GM10847 (cell line): ENCODE measurements around the gene MBNL2.

ENCODE experiments used
- POLR2A ChIP-seq: IDR thresholded peaks from 2 replicates; pipeline ENCODE4 v1.6.1; 2011; ENCODE audit not compliant: insufficient read length; ENCODE audit errors: extremely low read depth

Gene MBNL2

DNA sequence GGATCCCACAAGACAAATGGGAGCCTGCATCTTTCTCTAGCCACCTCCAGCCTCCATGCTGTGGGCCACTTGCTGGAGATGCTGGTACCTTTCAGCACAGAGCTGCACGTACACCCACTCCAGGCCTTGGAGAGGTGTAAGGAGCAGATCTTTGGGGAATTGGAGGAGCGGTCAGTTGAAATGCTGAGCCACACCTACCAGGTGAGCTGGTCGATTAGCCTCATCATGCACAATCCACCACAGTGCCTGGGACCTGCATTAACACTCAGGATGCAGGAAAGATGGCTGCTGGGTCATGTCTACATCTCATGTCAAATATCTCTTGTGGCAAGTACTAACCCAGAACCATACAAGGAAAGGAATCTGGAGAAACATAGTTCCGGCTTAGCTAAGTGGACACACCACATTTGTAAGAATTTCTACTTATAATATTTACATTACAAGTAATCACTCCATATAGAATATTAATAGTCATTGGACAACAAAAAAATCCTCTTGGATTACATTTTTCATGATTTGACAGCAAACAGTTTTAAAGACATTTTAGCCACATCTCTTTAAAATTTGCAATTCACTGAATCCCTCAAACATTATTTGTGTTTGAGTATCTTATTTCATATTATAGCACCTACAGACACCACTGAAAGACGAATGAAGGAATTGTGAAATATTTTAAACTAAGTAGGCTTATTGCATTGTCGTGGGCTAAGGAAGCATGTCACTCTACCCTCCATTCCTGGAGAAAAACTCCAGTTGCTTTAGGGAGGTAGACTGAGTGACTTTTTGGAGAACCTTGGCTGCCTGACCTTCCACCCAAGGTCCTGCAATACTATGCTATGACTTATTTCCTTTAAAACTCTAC is 21.8 kb upstream of the MBNL2 start:
- no peak for TF ChIP-seq POLR2A

DNA sequence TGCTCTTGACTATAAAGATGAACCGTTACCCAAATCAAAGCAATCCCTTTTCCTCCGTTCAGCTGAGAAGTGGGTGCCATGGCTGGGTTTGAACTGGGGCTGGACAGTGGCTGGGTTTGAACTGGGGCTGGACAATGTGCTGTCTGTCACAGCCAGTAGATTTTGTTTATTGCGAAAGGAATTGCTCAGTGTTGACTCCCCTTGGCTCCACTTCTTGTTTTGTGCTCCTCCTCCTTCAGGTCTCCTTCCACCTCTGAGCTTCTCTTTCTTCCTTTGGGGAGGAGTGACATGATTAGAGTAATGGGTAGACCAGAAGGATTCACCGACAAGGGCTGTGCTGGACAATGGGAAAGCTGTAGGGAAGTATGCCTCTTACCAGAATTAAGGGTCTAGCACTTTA is 19.4 kb upstream of the MBNL2 start:
- no peak for TF ChIP-seq POLR2A

DNA sequence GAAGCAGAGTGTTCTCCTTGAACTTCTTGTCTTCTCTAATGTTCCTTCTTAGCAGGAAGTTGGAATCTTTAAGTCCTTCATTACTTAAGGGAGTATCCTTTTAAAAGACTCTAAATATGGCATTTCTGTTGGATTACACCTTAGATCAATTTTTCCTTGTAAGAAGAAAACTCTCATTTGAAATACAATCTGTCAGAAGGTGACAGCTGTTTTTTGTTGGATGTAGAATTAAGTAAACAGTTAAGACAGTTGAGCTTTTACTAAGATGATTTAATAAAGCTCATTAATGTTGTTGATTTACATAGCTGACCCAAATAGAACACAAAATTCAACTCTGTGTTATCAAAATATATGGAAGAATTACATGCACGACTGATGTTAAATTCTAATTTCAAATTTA is 16.7 kb upstream of the MBNL2 start:
- no peak for TF ChIP-seq POLR2A

DNA sequence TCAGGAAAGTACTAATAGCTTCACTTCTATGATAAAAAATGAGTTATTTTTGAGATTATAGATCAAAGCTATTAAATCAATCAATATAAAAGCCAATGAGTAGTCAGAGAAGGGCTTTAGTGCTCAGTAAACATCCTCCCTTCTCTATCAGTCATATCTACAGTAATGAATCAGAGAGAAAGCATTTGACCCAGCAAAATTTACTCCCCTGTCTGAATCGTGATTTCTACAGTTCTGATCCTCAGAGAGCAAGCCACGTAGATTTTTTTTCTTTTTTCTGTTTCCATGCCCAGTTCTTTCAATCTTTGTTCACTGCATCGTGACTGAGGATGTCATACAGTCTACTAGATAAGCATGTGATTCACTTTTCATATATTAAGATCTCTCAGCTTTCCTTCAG is 16.2 kb upstream of the MBNL2 start:
- no peak for TF ChIP-seq POLR2A

DNA sequence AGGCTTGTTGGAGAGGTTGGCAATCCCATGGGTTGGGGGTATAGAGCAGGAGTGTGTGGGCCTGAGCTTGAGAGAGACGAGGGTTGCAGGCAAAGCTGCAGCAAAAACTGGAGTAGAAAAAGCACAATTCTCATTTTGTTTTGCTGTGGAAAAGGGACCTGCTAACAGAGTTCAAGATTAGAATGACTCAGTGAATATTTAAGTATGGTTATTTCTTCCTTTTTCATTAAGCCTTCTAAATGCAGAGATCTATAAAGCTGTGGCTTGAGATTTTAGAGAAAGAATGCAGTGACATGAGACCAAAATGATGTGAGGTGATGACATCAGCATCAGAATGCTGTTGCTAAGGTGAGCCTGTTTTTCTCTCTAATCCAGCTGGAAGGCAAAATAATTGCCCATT is 10.8 kb upstream of the MBNL2 start:
- no peak for TF ChIP-seq POLR2A

DNA sequence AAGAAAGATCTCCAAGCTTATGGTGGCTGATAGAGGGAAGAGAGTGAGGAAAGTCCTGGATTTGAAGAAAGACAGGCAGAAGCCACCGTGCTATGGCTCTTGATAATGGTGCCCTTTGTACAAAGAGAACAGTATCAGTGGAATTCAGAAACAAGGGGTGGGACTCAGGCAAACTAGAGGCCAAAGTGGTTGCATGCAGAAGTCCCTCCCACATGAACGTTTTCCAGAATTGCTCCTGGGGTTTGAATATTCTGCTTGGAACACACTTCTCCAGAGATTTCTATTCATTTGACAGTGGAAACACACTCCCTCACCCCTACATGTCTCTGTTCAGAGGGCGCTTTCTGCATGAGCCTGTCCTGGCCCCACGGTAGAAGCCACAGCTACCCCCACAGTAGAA is 10.1 kb upstream of the MBNL2 start:
- no peak for TF ChIP-seq POLR2A

DNA sequence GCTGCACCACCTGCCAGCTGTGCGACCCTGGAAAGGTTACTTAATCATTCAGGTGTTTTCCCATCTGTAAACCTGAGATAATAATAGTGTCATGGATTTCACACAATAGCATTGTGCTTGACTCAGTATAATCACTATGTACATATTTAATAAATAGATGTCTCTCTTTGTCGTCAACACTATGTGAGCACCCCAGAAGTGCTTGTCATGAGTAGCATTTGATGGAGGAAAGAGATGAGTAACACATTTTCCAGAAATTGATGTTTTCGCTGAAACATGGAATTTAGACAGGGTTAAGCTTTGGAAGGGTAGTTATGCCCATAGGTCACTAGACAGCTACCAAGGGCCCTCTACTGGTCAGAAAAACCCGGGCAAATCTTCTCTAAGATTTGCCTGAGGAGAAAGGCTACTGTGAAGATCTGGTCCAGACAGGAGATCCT is 9.5 kb upstream of the MBNL2 start:
- no peak for TF ChIP-seq POLR2A

DNA sequence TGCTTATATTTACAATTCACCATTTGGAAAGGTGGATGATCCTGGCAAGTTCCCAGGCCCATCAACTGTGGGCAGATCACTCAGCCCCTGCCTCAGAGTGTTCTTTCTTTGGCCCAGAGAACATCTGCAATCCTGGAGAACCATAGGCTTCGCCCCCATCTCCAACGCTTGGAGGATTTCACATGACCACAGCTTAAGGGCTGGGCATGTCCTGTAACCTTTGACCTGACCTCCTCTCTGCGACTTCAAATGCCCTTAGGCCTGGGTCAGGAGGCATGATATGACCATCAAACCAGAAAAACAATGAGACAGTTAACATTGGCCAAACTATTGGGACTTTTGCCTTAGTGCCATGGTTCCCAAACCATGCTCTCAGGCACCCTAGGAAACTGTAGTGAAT is 7.2 kb upstream of the MBNL2 start:
- TF ChIP-seq POLR2A, result no peak

DNA sequence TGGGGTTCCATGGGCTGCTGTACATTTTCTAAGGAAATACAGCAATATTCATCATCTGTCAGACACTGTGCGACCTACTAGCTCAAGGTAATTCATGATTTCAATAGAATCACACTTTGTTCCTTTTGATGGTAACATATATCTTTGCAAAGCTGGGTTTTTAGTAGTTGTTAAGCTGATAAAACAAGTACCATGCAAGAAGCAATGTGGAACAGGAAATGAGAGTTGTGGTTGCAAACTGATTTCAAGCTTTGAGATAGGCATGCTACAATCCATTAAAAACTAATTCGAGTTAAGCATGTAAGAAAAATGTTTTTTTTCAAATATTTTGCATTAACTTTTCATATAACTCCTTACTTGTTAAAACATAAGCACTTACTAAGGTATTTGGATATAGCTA is 6.8 kb upstream of the MBNL2 start:
- no peak for TF ChIP-seq POLR2A

DNA sequence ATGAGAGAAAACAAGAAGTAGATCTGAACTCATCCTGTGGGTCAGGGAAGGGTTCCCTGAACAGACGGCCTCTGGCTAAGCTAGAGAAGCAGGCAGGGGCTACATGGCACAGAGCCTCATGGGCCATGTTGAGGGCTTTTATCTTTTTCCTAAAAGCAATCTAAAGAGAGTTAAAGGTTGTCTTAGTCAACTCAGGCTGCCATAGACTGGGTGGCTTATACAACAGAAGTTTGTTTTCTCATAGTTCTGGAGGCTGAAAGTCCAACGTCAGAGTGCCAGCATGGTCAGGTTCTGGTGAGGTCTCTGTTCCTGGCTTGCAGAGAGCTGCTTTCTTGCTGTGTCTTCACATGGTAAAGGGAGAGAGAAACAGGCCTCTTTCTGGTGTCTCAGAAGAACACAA is 2.9 kb upstream of the MBNL2 start:
- no peak for TF ChIP-seq POLR2A

DNA sequence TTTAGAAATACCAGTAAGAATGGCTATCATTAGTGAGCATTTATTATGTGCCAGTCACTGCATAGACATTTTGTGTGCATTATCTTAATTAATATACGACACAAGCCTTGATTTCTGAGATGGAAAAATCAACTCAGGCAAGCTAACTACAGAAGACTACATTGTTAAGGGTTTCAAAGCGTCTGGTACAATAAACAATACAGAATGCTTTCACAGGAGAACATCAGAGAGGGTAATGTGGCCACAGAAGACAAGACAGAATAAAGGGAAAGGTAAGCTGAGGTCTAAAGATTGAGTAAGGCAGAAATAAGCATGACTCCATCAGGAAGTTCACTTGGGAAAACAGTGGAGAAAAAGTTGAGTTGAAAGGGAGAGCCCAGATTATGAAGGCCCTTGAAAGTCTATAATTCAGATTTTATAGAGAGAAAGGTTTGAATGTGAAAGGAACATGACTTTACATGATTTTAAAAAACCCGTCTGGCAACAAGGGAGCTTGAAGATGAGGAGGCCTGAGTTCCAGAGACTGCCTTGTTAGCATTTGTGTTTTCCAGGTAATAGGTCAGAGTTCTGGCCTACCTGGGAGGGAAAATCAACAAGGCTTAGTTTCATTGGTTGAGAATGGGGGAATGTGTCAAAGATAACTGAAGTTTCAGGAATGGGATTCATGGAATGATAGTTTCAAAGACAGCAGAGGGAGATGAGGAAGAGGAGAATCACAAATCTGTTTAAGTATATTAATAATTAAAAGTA is 1.8 kb upstream of the MBNL2 start:
- TF ChIP-seq POLR2A, result no peak

DNA sequence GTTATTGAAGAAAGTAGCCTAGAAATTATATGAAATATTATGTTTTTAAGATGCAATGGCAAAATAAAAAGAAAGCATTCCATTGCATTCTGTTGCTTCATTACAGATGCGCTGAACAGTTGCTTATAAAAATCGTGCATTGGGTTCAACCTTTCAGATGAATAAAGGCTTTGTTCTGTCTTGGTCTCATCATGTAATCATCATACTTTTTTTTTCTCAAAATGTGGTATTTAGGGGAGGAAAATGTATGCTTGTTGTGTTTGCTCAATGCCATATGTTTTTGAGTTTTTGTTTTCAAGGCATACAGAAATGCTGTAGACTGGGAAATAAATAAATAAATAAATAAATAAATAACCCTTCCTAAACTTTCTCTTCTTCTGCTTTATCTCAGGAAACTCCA is 1.1 kb upstream of the MBNL2 start:
- TF ChIP-seq POLR2A, result no peak

DNA sequence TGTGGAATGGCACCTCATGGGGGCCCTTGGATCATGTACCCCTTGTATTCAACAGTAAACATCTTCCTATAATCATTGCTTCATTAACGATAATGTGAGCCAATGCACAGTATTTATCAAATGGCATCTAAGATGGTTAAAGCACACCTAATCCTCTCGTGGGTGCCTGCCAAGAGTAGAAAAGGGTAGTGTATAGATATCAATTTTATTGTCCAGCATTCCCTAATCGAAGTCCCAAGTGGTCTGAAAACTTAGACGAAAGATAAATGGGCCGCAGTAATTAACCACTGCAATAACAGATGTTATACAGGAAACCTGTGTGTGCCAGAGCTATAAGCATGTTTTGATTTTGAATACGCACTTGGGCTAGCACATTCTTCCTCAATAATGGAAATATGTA is 667 bp upstream of the MBNL2 start:
- no peak for TF ChIP-seq POLR2A

DNA sequence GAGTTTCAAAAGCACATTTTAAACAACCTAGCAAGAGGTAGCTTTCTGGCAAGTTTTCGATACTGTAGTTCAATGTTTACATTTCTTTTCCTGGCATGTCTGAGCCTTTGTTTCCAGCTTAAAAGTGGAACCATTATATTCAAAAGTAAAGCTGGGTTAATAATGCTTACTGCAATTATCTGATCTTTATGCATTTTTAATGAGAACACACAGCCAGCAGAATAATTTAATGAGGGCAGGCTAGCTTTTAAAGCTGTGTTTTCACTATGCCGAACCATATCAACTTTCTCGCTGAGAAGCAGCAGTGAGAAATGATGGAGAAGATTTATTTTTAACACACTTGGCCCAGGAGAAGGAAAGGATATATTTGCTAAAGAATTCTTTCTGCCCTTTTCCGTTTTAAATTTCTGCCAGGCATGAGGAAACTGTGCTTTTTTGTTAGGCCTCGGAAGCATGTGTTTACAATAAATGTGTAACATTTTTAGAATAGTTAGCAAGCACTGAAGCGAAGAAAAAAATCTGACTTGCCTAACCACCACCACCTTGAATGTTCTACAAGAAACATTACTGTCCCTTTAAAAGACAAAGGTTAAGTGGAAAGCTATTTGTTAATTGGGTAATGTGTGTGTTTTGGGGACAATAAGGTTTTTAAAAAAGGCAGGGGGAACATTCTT is 1.0 kb downstream of the MBNL2 start:
- TF ChIP-seq POLR2A, result no peak

DNA sequence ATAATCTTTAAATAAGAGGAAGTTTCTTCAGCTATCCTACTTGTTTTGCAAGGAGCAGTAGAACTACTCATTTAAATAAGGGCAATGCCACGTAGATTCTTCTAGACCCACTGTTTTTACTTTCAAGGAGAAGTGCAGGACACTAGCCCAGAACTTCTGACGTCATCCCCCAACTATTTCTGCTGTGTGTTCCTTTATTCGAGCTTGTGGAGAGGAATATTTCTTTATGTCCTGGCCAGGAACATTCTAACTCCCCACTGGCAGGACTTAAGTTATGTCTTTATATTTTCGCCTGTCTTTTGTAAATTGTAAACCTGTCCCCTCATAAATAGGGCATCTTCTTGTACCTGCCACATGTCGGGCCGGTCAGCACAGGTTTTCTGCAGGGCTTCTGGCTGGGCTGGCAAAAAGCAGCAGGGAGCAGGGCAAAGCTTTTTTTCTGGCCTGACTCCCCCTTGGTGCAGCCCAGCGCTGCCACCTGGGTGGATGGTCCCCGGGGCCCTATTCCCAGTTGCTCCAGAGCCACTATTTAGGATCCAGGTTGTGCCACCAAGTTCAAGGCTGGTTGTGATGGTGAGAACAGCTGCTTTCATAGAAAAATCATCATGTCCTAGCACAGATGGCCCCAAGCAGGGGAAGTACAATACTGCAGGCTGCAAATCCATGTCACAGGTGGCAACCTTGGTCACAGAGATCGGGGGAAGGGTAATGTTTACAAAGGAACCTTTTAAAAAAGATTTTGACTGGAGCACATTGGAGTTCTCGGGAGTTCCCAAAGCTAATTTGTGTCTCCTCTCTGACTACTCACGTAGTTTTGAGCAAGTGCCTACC is 1.8 kb downstream of the MBNL2 start:
- TF ChIP-seq POLR2A, result no peak
